OCI-LY3 (cell line): Measurements from ENCODE around the gene RPL13A.

Experiments used
- H2AFZ ChIP-seq: fragments of 200-600, 300-600 bp; shearing (Covaris generic); 2 replicates; pipeline ENCODE4 v1.6.0; 2014; ENCODE audit warnings: antibody characterized with exemption, low read depth, low read length
- H3K27ac ChIP-seq: fragments of 200-600, 300-600 bp; sonication (generic); 2 replicates; pipeline ENCODE4 v1.5.1; 2014; ENCODE audit warnings: mild to moderate bottlenecking, low read length, moderate library complexity, mixed read lengths
- H3K27me3 ChIP-seq: fragments of 200-600, 300-600 bp; sonication (generic); 2 replicates; pipeline ENCODE4 v1.6.1; 2014; ENCODE audit warnings: low read depth, low read length, mixed read lengths
- H3K36me3 ChIP-seq: fragments of 200-600, 300-600 bp; sonication (generic); replicated peaks from 2 replicates; pipeline ENCODE3; 2014; ENCODE audit warnings: low read depth, low read length, mixed read lengths
- H3K4me1 ChIP-seq: fragments of 300-600, 200-600 bp; sonication (generic); 2 replicates; pipeline ENCODE4 v1.6.1; 2014; ENCODE audit warnings: low read length, mixed read lengths
- H3K4me2 ChIP-seq: fragments of 200-600, 300-600 bp; sonication (generic); 2 replicates; pipeline ENCODE4 v1.6.1; 2014; ENCODE audit warnings: low read length, mixed read lengths
- H3K4me3 ChIP-seq: fragments of 300-600, 200-600 bp; sonication (generic); 2 replicates; pipeline ENCODE4 v1.5.1; 2014; ENCODE audit warnings: antibody characterized with exemption, mild to moderate bottlenecking, low read length, moderate library complexity
- H3K79me2 ChIP-seq: fragments of 300-600, 200-600 bp; shearing (Covaris generic); 2 replicates; pipeline ENCODE4 v1.6.1; 2014; ENCODE audit warnings: mild to moderate bottlenecking, low read length, mixed read lengths
- H3K9ac ChIP-seq: fragments of 300-600, 200-600 bp; shearing (Covaris generic); 2 replicates; pipeline ENCODE4 v1.6.0; 2014; ENCODE audit warnings: mild to moderate bottlenecking, low read length, moderate library complexity
- H3K9me3 ChIP-seq: fragments of 200-600, 300-600 bp; shearing (Covaris generic); 2 replicates; pipeline ENCODE4 v1.6.1; 2014; ENCODE audit warnings: low read length, mixed read lengths; ENCODE audit not compliant: insufficient read depth
- H4K20me1 ChIP-seq: fragments of 200-600, 300-600 bp; sonication (generic); 2 replicates; pipeline ENCODE4 v1.6.1; 2016; ENCODE audit warnings: low read length, mixed read lengths; ENCODE audit not compliant: insufficient read depth
- CTCF ChIP-seq: fragments of 200-600, 300-600 bp; sonication (generic); IDR thresholded peaks from 2 replicates; pipeline ENCODE4 v1.5.1; 2014; ENCODE audit warnings: antibody characterized with exemption, low read length, low read depth
- EZH2phosphoT487 ChIP-seq: fragments of 200-600 bp; shearing (Covaris generic); IDR thresholded peaks from 2 replicates; pipeline ENCODE4 v1.6.1; 2018; ENCODE audit warnings: antibody characterized with exemption, mixed run types, low read depth

RPL13A gene

GRCh38 chr19:49441210-49441959, 46.0 kb upstream of the RPL13A start, which contains the start of gene SLC17A7:
Gene SLC17A7 (minus strand): TSS chr19:49441527. CDS start chr19:49441379, 148 bp downstream.
- peaks cover 2% of the 10 kb centered on the region for H3K36me3 ChIP-seq
- no peak for TF ChIP-seq EZH2phosphoT487
- no peak for TF ChIP-seq CTCF
- H3K4me1 ChIP-seq: peaks cover 4% of the 10 kb centered on the region; the same call in 1 of the 2 replicates
- H3K27me3 ChIP-seq: peaks cover 48% of the 10 kb centered on the region
- no peaks in the 10 kb centered on the region for H3K9me3 ChIP-seq
- no peak within 1 kb of the TSS for H3K27ac ChIP-seq
- H3K4me2 ChIP-seq: peak within 1 kb of the TSS; percentile 74
- peak within 1 kb of the TSS; percentile 66; the same call in 1 of the 2 replicates for H3K9ac ChIP-seq
- peak within 1 kb of the TSS; percentile 82 for H3K4me3 ChIP-seq
- H3K79me2 ChIP-seq: no peaks in the 10 kb centered on the region
- H4K20me1 ChIP-seq: no peaks in the 10 kb centered on the region
- H2AFZ ChIP-seq: no peak within 1 kb of the TSS

GRCh38 chr19:49441960-49442350, 45.5 kb upstream of the RPL13A start:
- TF ChIP-seq EZH2phosphoT487 (no peak), CTCF (no peak)
- Histone ChIP-seq H3K27me3 (peaks cover 45% of the 10 kb centered on the region), H3K36me3 (peaks cover 7% of the 10 kb centered on the region), H3K4me2 (peak overlapping the region; percentile 74; the same call in 1 of the 2 replicates), H3K9ac (no peak overlapping the region), H4K20me1 (no peaks in the 10 kb centered on the region), H3K79me2 (no peaks in the 10 kb centered on the region), H3K4me3 (peak overlapping the region; percentile 82), H3K4me1 (peaks cover 4% of the 10 kb centered on the region; the same call in 1 of the 2 replicates), H3K9me3 (no peaks in the 10 kb centered on the region), H3K27ac (no peak overlapping the region), H2AFZ (no peak overlapping the region)

- Histone ChIP-seq H3K9ac (peak overlapping the region; percentile 66; the same call in 1 of the 2 replicates), H3K4me1 (peaks cover 4% of the 10 kb centered on the region; the same call in 1 of the 2 replicates), H3K27me3 (peaks cover 43% of the 10 kb centered on the region), H3K27ac (no peak overlapping the region), H2AFZ (no peak overlapping the region), H3K4me3 (peak overlapping the region; percentile 82), H3K9me3 (no peaks in the 10 kb centered on the region), H3K36me3 (peaks cover 11% of the 10 kb centered on the region), H4K20me1 (no peaks in the 10 kb centered on the region), H3K4me2 (peak overlapping the region; percentile 74), H3K79me2 (no peaks in the 10 kb centered on the region)
- TF ChIP-seq CTCF: no peak
- TF ChIP-seq EZH2phosphoT487: no peak
Measured at GRCh38 chr19:49442354-49442753, 45.1 kb upstream of the RPL13A start.

GRCh38 chr19:49442771-49443365, 44.5 kb upstream of the RPL13A start:
- H2AFZ ChIP-seq: peak overlapping the region; percentile 87
- no peaks in the 10 kb centered on the region for H4K20me1 ChIP-seq
- no peak for TF ChIP-seq EZH2phosphoT487
- TF ChIP-seq CTCF: no peak
- H3K27ac ChIP-seq: 0 out of 2 replicates have a peak overlapping the region, but pooled peaks have one; percentile 7
- H3K9ac ChIP-seq: peak overlapping the region; percentile 66
- peaks cover 16% of the 10 kb centered on the region for H3K36me3 ChIP-seq
- H3K4me2 ChIP-seq: peak overlapping the region; percentile 74
- H3K79me2 ChIP-seq: no peaks in the 10 kb centered on the region
- H3K4me1 ChIP-seq: peaks cover 4% of the 10 kb centered on the region; the same call in 1 of the 2 replicates
- H3K4me3 ChIP-seq: peak overlapping the region; percentile 82
- H3K9me3 ChIP-seq: no peaks in the 10 kb centered on the region
- H3K27me3 ChIP-seq: peaks cover 38% of the 10 kb centered on the region
